ENCODE results near the gene CIITA. TPM values are rescaled to one million over a fixed set of nuclear protein-coding genes. Genes with fewer than 3 reads are reported as not detected.

Gene CIITA
- polyA plus RNA-seq, 1 donor (not counting 4 experiments of a cell fraction or from before 2014, with no cell fraction given), result 0.05 TPM

DNA sequence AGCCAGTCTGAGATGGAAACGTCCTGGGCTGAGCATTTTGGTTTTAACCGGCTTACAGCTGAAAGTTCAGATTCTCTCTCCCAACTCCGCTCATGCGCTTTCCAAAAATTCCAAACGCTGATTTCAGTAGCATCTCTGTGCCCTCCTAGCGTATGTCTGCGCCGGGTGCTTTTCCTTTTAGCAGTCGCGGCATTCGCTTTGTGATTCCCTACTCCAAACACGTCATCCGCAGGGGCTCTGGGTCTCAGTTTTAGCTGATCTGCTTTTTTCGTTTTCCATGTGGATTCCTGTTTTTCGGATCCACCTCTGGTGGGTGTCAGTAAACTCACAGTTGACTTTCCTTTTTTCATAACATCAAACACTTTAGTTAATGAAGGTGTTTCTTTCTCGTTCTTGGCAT lies 36.3 kb upstream of the CIITA start:
- Histone ChIP-seq H4K20me1 (ENCODE audit: control insufficient read depth, extremely low read depth, insufficient read depth, low read length) (no peaks in the 10 kb centered on the region), H3K27me3 (ENCODE audit: control insufficient read depth, extremely low read depth, insufficient read depth, low read length) (peaks cover 15% of the 10 kb centered on the region), H3K36me3 (ENCODE audit: control insufficient read depth in 2 of 2, extremely low read depth in 1 of 2, insufficient read depth in 2 of 2, low read length in 2 of 2) (no peaks in the 10 kb centered on the region), H3K27ac (ENCODE audit: control insufficient read depth, insufficient read depth, low read length) (no peak overlapping the region), H3K9me3 (ENCODE audit: control insufficient read depth, low read depth, low read length) (no peaks in the 10 kb centered on the region), H3K4me1 (ENCODE audit: control insufficient read depth, extremely low read depth, insufficient read depth, low read length) (no peaks in the 10 kb centered on the region), H3K4me2 (ENCODE audit: control insufficient read depth, extremely low read depth, insufficient read depth, low read depth, low read length) (no peak overlapping the region), H3K79me2 (ENCODE audit: control insufficient read depth, insufficient read depth, low read length) (no peaks in the 10 kb centered on the region), H2AFZ (ENCODE audit: control insufficient read depth, low read length) (no peak overlapping the region), H3K4me3 (ENCODE audit: control insufficient read depth in 2 of 3, extremely low read depth in 1 of 3, insufficient read depth in 2 of 3, low read depth in 1 of 3, low read length in 3 of 3) (no peak overlapping the region), H3K9ac (ENCODE audit: control insufficient read depth, extremely low read depth, insufficient read depth, low read length) (no peak overlapping the region), H3K9me1 (ENCODE audit: control insufficient read depth, extremely low read depth, insufficient read depth, low read length) (no peaks in the 10 kb centered on the region)
- FAIRE-seq (no peak), DNase-seq (ENCODE audit: low read depth, low spot score) (no peak)
- TF ChIP-seq, protein P1, sequence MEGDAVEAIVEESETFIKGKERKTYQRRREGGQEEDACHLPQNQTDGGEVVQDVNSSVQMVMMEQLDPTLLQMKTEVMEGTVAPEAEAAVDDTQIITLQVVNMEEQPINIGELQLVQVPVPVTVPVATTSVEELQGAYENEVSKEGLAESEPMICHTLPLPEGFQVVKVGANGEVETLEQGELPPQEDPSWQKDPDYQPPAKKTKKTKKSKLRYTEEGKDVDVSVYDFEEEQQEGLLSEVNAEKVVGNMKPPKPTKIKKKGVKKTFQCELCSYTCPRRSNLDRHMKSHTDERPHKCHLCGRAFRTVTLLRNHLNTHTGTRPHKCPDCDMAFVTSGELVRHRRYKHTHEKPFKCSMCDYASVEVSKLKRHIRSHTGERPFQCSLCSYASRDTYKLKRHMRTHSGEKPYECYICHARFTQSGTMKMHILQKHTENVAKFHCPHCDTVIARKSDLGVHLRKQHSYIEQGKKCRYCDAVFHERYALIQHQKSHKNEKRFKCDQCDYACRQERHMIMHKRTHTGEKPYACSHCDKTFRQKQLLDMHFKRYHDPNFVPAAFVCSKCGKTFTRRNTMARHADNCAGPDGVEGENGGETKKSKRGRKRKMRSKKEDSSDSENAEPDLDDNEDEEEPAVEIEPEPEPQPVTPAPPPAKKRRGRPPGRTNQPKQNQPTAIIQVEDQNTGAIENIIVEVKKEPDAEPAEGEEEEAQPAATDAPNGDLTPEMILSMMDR (optimal IDR thresholded peaks at IDR 0.05 in 1 of 3, IDR thresholded peaks at IDR 0.05 in 1 of 3, conservative IDR thresholded peaks at IDR 0.05 in 1 of 3; ENCODE audit: extremely low read depth in 1 of 3, insufficient read depth in 2 of 3, low read length in 3 of 3), result no peak
- TF ChIP-seq EZH2 (IDR thresholded peaks at IDR 0.05; ENCODE audit: low read length), result no peak
- dilution Hi-C loops (cut with MboI; ENCODE audit: extremely low pct_ligation_motif_present, low sequenced_read_pairs), result no loop called here

DNA sequence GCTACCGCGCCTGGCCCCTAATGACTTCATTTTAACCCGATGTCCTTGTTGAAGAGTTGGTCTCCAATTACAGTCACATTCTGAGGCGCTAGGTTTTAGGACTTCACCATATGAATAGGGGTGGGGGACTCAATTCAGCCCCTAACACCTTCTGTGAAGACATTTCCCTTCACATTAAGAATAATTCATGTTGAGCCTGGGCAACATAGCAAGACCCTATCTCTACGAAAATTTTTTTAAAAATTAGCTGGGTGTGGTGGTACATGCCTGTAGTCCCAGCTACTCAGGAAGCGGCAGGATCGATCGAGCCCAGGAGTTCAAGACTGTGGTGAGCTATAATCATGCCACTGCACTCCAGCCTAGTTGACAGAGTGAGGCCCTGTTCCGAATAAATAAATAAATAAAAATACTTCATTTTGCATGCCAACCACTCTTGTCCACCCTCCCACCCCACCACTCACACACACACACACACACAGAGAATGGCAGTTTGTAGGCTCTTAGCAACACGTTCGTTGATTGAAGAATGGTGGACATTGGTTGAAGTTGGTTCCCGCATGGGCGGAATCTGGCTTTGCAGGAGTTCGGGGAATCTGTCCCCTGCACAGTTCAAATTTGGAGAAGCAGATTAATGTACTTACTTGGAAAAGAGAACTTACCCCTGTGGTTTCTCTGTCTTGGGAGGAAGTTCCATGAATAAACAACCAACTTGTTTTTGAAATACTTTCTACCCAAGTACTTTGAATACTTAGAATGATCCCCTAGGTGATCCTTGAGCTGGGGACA lies 30.6 kb upstream of the CIITA start:
- FAIRE-seq (no peak), DNase-seq (ENCODE audit: low read depth, low spot score) (no peak)
- Histone ChIP-seq H3K9me1 (ENCODE audit: control insufficient read depth, extremely low read depth, insufficient read depth, low read length) (no peaks in the 10 kb centered on the region), H3K27ac (ENCODE audit: control insufficient read depth, insufficient read depth, low read length) (no peak overlapping the region), H3K79me2 (ENCODE audit: control insufficient read depth, insufficient read depth, low read length) (no peaks in the 10 kb centered on the region), H3K9ac (ENCODE audit: control insufficient read depth, extremely low read depth, insufficient read depth, low read length) (no peak overlapping the region), H3K4me2 (ENCODE audit: control insufficient read depth, extremely low read depth, insufficient read depth, low read depth, low read length) (no peak overlapping the region), H2AFZ (ENCODE audit: control insufficient read depth, low read length) (no peak overlapping the region), H3K4me1 (ENCODE audit: control insufficient read depth, extremely low read depth, insufficient read depth, low read length) (no peaks in the 10 kb centered on the region), H4K20me1 (ENCODE audit: control insufficient read depth, extremely low read depth, insufficient read depth, low read length) (no peaks in the 10 kb centered on the region), H3K9me3 (ENCODE audit: control insufficient read depth, low read depth, low read length) (no peaks in the 10 kb centered on the region), H3K27me3 (ENCODE audit: control insufficient read depth, extremely low read depth, insufficient read depth, low read length) (peaks cover 2% of the 10 kb centered on the region), H3K4me3 (ENCODE audit: control insufficient read depth in 2 of 3, extremely low read depth in 1 of 3, insufficient read depth in 2 of 3, low read depth in 1 of 3, low read length in 3 of 3) (no peak overlapping the region), H3K36me3 (ENCODE audit: control insufficient read depth in 2 of 2, extremely low read depth in 1 of 2, insufficient read depth in 2 of 2, low read length in 2 of 2) (no peaks in the 10 kb centered on the region)
- TF ChIP-seq, protein P1 (optimal IDR thresholded peaks at IDR 0.05 in 1 of 3, IDR thresholded peaks at IDR 0.05 in 1 of 3, conservative IDR thresholded peaks at IDR 0.05 in 1 of 3; ENCODE audit: extremely low read depth in 1 of 3, insufficient read depth in 2 of 3, low read length in 3 of 3), result no peak
- TF ChIP-seq EZH2 (IDR thresholded peaks at IDR 0.05; ENCODE audit: low read length), result no peak
- dilution Hi-C loops (cut with MboI; ENCODE audit: extremely low pct_ligation_motif_present, low sequenced_read_pairs), result no loop called here

Measured in keratinocyte (primary cell).